Measurements from ENCODE around the gene MID1.

MID1 gene

DNA sequence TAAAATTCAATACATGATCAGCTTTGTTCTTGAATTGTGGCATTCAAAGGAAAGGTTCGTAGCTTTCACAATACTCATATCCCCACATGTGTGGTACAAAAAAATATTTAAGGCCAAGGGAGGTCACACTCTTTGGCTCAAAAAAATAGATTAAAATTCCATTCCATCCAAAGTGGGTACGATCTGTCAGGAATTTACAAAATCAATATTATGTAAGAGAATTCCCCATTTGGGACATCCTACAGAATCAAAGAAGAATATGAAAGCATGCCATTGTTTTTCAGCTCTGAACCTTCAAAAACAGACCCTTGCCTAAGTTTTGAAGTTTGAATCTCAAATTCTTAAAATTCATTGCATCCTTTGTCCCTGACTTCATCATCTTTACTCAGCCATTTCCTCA, 85.8 kb downstream of the MID1 start:
- in situ Hi-C loops (cut with MboI; ENCODE audit: low sequenced_read_pairs): no loop called here

DNA sequence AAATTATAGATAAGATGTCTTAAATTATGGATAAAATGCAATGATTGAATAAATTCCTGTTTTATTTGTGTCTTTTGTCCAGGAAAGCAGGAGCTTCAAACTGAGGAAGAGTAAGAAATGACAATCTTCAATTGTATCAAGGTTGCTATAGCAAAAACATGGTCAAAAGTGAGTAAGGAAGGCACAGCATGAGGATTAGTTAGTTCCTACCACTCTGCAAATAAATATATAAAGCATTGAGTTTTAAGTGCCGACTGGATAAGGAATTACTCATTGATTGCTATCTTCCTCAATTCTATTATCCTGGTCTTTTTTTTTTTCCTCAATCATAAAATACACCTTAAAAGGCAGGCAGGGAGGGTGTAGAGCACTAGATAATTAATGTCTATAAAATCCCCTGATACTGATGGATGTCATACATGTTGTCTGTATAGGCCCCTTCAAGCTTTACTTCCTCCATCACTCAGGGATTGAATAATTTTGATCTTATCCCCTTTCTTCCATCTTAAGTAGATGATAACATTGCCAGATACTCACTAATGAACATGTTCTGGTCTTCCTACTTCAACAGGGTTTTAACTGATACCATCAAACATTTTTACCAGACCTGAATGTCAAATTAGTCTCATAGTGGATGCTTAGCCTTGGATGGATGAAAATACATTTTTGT, 86.6 kb downstream of the MID1 start:
- in situ Hi-C loops (cut with MboI; ENCODE audit: low sequenced_read_pairs): no loop called here

DNA sequence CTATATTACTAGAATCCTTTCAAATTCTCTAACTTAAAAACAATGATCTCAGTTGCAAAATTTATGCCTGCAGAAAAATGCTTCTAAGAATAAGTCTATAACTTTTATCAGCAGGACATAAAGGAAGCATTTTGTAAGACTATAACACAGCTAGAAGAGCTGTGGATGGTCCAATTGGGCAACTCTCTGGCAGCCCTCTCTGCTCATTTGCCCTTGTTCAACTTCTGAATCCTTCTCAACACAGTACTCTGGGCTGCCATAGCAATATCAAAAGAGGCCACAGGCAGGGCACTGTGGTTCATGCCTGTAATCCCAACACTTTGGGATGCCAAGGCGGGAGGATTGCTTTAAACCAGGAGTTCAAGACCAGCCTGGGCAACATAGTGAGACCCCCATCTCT, 88.5 kb downstream of the MID1 start:
- in situ Hi-C loops (cut with MboI; ENCODE audit: low sequenced_read_pairs): no loop called here

DNA sequence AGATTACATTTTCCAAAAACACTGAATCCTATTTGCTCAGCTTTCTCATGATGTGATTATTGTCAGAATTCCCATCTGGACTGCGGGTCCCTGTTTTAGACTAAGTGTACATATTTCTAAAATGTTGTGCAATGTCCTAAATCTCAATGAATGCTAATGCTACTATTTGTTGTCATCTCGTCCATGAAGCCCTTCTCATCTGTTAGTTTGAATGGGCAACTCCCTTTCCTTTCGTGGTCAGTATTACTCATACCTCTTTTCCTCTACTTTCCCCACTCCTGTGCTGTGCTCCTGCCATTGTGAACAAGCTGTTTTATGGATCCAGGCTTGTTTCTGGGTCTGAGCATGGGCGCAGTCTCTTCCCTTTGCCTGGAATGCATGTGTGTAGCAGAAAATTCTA, 91.0 kb downstream of the MID1 start:
- in situ Hi-C loops (cut with MboI; ENCODE audit: low sequenced_read_pairs): no loop called here

DNA sequence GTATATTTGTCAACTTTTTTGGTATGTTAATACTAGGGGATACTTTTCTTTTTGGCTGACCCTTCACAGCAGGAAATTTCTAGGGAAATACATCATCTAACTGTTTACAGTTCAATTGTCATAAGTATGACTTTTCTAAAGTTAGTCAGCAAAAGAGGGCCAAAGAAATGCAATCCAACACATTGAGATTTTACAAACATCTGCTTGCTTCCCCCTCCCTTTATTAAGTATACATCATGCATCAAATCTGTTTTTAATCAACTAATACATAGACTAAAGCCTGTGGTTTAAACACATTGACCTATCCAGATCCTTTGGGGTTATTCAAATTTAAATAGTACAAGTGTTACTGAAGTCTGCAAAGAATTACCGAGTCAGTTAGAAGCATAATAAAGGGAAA, 93.9 kb downstream of the MID1 start:
- in situ Hi-C loops (cut with MboI; ENCODE audit: low sequenced_read_pairs): no loop called here

DNA sequence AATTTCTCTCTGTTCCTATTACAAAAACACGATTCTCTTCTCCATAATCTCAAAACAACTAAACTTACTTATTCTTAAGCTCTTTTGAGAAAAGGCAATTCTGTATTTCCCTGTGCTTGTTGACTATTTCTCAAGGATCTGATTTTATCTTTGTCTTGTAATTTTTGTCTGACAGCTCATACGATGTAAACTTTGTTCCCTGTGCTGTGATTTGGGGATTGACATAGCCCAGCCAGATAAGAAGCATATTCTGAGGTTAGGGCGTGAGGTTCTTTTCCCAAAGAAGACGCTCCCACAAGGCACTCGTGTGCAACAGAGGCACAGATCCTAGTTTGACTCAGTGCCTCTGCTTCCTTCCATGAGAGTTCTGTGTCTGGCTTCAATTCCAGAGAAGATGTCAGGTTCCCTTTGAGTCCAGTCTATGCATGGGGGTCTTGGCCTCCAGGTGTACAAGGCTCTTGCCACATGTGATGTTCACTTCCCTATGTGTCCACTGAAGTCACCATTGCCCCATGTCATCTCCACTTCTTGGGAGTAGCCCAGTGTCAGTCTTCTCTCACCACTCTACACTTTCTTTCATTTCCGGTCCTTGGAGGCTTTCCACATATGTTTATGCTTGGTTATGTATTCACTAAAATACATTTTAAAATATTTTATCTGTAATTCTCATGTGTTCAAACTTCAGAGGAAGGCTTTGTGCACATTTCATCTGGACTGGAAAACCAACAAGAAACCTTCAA, 94.8 kb downstream of the MID1 start:
- in situ Hi-C loops (cut with MboI; ENCODE audit: low sequenced_read_pairs): no loop called here

DNA sequence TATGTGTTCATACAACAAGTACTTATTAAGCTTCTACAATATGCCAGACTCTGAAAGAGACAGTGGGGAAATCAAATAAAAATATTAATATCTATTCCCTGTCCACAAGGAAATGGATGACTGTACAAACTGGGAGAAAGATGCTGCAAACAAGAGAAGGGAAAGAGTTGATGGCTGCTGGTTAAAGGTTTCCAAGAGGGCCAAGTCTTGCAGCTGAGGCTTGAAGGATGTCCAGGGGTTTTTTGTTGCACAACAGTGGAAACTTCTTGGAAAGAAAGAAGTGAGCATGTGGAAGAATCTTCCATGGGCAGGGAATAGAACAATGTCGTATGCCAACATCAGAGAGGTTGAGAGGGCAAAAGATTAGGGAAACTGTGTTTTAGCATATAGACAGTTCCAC, 95.8 kb downstream of the MID1 start:
- in situ Hi-C loops (cut with MboI; ENCODE audit: low sequenced_read_pairs): no loop called here

DNA sequence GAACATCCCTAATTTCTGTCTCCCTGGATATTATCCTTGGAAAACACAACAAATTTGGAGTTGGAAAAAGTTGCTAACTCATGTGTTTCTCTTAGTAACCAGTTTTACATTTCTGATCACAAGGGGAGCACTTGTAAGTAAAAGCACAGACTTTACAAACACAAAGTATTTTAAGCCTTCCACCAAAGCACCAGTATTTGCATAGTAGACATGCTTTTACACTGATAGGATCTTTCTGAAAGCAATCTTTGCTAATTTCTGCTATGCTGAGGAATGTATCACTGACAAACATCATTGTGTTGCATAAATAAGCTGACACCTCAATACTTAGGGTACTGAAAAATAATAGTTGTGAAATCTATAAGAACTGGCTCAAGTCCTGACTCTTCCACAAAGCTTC, 100.6 kb downstream of the MID1 start:
- in situ Hi-C loops (cut with MboI; ENCODE audit: low sequenced_read_pairs): no loop called here

DNA sequence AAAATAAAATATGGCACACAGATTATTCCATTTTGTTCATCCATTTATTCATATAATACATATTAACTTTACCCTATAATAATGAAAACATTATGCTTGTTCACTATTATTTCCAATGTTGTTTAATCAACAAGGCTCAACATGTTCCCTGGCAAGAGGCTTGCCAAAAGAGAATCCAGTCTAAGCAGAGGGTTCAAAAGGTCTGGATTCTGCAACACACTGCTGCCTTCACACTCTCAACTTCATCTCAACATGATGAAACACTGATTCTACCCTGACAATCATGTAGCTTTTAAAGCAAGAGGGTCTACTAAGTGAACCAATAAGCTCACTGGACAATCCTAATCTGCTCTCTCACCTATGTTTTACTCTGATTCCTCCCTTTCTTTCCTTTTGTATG, 101.1 kb downstream of the MID1 start:
- in situ Hi-C loops (cut with MboI; ENCODE audit: low sequenced_read_pairs): no loop called here

DNA sequence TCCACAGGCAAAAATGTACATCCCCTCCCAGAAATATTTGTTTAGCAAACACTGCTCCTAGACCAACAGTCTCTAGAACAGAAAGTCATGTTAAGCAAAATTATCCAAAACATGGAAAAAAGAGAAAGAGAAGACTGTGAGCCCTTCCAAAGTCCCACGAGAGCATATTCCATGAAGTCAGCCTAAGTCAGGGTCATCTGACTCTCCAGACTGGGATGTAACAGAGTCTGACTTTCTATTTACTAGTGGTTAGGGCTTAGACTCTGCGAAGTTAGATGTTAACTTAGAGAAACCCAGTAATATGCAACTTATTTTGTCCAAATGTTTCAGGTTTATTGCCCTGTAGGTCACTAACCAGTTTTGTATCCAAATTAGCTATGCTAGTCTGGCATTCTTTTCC, 102.3 kb downstream of the MID1 start:
- in situ Hi-C loops (cut with MboI; ENCODE audit: low sequenced_read_pairs): no loop called here

DNA sequence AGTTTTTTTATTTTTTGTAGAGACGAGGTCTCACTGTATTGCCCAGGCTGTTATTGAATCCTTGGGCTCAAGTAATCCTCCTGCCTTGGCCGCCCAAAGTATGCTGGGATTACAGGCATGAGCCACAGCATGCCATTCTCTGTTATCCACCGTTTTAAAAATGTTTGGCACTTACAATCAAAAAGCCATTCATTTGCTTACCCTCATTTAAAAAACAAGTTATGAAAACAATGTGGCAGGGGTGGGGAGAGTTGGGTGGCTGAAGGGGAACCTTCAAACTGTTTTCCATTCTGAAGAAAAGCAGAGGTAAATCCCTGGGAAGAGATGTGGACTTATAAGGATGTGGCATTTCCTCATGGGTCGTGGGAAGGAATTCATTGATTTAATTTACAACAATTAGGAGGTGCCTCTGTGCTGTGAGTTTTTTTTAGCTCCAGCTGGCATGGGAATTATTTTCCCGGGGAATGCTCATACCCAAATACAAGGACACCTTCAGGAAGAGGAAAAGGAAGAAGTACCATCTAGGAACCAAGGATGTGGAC, 103.5 kb downstream of the MID1 start:
- in situ Hi-C loops (cut with MboI; ENCODE audit: low sequenced_read_pairs): no loop called here

DNA sequence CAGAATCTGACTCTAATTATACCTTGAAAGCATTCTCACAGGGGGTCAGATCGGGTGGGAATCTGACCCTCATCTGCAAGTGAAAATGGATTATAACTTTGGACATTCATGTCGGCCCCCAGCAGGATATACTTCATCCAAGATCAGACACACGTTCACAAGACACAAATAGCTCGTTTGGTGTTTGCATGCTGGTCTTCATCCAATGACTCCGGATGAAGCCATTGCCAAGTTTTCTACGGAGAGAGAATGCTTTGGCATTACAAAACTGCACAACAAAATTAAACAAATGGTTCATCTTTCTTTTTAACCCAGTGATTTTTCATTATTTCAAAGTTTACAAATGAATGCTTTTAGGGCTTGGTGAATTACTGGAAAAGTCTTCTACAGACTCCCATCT, 105.5 kb downstream of the MID1 start:
- in situ Hi-C loops (cut with MboI; ENCODE audit: low sequenced_read_pairs): no loop called here

DNA sequence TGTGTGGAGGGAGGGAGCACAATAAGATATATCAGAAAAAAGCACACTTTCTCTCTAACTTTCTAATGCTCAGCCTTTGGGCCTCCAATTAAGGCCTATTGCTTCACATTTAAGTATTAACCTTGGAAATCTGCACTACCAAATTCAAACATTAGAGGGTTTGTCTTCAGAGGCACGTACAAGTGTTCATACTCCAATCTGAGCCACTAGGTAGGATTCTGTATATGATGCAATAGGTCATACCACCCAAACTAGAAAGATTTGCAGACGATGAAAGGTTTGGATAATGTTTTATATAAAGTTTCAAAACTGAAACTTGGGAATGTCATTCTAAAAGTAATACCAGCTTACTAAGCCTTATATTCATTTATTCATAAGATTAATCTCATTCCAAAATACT, 106.4 kb downstream of the MID1 start:
- in situ Hi-C loops (cut with MboI; ENCODE audit: low sequenced_read_pairs): no loop called here

DNA sequence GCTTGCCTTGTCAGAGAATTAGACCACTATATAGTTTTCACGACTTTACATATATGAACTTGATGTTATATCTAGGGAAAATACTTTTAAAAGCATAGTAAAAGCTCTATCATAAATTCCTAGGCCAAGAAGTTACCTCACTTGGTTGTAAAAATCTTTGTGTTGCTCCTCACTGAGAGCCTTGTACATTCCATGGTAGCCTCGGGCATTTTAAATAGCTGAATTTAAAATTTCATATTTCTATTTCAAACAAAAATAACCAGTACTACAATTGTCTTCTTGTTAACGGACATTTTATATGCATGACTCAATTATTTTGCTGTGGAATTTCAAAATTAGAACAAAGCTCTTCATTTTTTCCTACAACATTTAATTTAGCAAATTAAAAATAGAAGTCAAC, 107.6 kb downstream of the MID1 start:
- in situ Hi-C loops (cut with MboI; ENCODE audit: low sequenced_read_pairs): no loop called here

DNA sequence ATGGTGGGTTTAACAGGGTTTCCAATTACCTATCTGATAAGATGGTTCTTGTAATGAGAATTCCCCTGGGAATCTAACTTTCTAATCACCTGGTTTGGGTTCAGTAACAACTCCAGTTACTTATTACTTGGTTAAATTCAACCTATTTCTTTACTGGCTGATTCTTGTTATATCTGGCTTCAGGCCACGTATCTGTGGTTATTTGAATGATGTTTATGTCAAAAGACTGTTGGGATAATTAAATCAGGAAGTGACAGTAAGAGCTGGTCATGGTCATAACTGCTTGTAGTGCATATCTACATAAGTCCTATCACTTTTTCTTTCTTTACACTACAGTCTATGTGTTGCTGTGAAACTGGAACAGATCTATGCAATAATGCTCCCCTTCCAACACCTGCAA, 108.1 kb downstream of the MID1 start:
- in situ Hi-C loops (cut with MboI; ENCODE audit: low sequenced_read_pairs): no loop called here

DNA sequence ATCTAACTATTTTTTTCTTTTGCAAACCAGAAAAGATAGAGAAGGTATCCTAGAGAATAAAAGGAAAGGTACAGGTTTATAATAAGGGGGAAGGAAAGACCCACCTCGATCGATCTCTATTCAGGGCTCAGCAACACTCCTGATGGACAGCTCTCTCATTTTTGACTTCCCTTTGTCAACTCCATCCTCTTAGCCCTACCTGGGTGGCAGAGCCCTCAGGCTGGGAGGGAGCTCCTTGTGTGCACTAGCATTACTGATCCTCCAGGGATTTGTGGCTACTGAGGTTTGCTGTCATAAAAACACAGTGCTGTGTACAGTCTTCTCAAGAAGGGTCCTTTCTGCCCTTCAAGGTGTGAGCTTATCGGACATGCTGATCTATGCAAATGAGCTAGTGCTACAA, 111.0 kb downstream of the MID1 start:
- in situ Hi-C loops (cut with MboI; ENCODE audit: low sequenced_read_pairs): no loop called here

DNA sequence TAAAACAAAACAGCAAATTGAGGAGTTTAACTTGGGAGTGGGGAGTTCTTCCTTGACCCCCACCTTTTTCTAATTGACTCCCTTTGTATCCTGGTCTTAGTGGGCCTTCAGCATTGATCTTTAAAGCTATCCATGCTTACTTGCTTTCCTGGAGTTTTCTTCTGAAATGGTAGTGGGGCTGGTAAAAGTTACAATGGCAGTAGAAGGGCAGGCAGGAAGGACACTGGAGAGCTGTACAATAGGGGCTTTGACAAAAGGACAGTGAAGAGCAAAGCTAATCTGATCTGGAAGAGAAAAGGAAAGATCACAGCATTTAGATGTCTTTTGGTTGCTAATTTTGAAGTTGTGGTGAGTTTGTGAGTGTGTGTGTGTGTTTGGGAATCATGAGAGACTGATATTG, 111.5 kb downstream of the MID1 start:
- in situ Hi-C loops (cut with MboI; ENCODE audit: low sequenced_read_pairs): no loop called here

DNA sequence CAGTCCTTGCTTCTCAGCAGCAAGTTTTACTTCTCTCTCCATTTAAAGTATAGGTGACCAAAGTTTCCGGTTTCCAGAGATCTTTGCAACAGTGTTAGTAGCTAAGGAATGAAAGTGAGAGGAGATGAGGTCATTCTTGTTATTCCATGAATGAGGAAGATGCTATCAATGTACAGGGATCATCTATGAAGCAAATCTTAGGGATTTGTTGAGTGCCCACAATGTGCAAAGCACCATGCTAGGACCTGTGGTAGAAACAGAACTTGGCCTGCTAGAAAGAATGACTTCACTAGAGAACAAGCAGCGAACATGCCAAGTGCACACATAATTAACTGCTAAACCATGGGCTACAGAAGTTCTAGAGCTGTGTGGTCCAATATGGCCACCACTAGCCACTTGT, 112.5 kb downstream of the MID1 start:
- in situ Hi-C loops (cut with MboI; ENCODE audit: low sequenced_read_pairs): no loop called here

DNA sequence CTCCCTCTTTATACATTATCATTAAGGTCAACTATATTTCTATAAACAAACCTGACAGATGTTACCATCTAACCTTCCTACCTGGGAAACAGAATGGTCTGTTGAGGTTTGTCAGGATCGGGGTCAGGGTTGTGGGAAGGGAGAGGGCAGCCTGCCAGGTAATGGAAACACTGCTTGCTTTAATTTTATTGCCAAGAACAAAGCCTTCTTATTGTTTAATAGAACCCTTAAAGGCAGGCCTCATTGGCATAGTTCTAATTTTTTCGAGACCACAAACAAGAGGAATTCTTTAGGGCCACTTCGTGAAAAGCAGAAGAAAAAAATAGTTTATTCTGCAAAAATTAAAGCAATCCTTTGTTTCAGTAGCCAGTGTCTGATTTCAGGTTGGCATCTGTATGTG, 113.2 kb downstream of the MID1 start:
- in situ Hi-C loops (cut with MboI; ENCODE audit: low sequenced_read_pairs): no loop called here

DNA sequence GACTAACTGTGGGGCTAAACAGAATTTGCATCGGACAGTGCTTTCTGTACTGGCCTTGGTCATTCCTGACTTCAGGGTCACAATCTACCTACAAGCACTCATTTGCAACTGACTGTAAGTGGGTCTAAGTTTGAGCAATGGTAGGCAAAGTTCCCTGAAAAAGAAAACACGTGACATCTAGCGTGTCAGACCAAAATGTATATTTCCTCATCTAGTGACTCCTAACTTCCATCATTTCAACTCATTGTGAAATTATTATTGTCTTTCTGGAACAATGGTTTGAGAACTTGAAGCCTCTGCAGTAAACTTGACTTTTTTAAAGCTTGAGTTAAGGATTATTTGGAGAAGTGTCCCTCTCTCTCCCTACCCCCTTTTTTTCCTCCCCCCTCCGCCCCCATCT, 113.6 kb downstream of the MID1 start:
- in situ Hi-C loops (cut with MboI; ENCODE audit: low sequenced_read_pairs): no loop called here

DNA sequence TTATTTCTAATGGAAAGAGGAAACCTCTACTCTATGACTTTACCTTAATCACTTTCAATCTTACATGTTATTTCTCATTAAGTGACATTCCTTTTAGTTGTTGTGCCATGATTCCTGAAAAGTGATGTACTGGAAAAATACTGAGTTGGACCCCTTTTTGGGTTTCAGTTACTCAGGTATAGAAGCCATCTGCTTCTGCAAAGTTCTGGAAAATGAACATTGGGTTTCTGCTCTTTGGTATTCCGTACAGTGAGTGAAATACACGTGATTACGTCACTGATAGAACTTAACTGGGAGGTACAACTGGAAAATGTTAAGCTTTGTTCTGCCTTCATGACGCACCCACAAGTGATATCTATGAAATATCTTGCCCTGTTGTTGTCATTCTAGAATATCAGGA, 114.7 kb downstream of the MID1 start:
- in situ Hi-C loops (cut with MboI; ENCODE audit: low sequenced_read_pairs): no loop called here

DNA sequence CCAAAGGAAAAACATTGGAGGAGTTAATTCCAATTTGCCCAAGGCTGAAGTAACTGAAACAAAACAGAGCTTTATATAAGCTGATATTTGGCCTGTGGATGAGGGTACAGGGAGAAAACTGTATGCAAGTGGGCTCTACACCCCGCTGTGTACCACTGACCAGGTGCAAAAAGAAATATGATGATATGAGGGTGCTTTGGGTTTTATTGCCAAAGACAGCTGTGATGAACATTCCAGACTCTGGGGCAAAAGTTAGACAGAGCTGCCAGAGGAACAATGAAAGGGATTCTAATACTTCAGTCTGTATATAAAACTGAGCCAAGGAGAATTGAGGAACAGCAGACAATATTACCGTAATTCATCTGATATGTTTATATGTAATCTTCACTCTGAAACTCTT, 117.4 kb downstream of the MID1 start:
- in situ Hi-C loops (cut with MboI; ENCODE audit: low sequenced_read_pairs): no loop called here

DNA sequence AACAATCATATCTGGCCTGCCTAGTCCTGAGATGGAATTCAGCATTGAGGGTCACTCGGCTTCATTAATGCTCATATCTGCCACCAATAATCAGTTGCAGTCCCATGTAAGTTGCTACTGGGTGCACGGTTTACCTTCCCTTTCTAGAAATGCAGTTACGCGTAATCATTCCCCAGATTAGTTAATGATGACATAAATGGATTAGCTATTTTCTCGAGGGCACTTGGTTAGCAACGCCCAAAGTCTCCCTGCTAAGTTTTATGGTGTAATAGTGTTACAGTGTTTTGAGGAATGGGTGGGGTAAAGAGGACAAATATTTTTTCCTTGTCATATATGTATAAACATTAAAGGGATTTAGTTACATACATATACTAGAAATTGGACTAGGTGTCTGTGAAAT, 118.8 kb downstream of the MID1 start:
- in situ Hi-C loops (cut with MboI; ENCODE audit: low sequenced_read_pairs): no loop called here

Measured in HL-60/S4 treated with retinoic acid at 250 ng/mL for 4 days and 3 days (cell line).